ENCODE measurements around the gene FANCE. TPM values are rescaled to one million over a fixed set of nuclear protein-coding genes. Genes with fewer than 3 reads are reported as not detected.

Gene FANCE
- total RNA-seq, 1 donor, result 9.7 TPM

Small RNA genes within 50 kb of the gene (small RNA-seq; reads per million reads assigned to genes)
- gene MIR7111, result not detected

Other genes with a start within 250 kb of the FANCE start
- gene SCUBE3, start 238.4 kb upstream of the FANCE start, total RNA-seq, result not detected
- gene ZNF76, start 192.6 kb upstream of the FANCE start, total RNA-seq, result 51.2 TPM
- 80.5 TPM for gene DEF6, start 154.5 kb upstream of the FANCE start, total RNA-seq
- gene PPARD, start 109.8 kb upstream of the FANCE start, total RNA-seq, result 1.3 TPM
- 3,900 TPM for gene RPL10A, start 16.1 kb downstream of the FANCE start, total RNA-seq
- 0.54 TPM for gene TEAD3, start 44.7 kb downstream of the FANCE start, total RNA-seq
- gene TULP1, start 60.6 kb downstream of the FANCE start, total RNA-seq, result not detected
- gene FKBP5, start 236.6 kb downstream of the FANCE start, total RNA-seq, result 26.4 TPM